Measurements from ENCODE around the gene PBX1.

Gene PBX1

DNA sequence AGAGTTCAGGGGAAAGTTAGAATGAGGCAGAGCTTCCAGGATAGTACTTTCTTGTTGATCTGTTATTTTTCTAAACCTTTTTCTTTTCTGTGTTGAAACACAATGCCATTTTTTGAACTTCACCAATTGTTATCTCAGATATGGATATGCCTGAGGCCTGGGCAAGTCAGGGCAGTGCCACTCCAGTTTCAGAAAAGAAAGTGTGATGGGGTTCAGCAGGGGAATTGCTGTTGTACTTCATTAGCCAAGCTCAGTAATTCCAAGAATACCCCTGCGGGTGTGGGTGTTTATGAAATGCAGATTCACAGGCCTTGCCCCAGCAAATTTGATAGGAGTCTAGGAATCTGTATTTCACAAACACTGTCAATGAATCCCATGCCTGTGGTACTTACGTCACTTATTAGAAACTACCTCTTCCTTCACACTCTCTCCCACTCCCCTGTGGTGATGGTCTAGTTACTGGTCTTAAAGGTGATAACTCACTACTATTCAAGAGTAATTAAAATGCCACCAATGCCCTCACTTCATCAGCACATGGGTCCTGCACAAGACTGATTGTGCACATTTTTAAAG, 142.3 kb downstream of the PBX1 start:
- H3K4me3 ChIP-seq (replicated peaks; ENCODE audit: low read depth, low read length) = no peak overlapping the region
- DNase-seq (ENCODE audit: low read depth) = no peak
- TF ChIP-seq, protein P1, sequence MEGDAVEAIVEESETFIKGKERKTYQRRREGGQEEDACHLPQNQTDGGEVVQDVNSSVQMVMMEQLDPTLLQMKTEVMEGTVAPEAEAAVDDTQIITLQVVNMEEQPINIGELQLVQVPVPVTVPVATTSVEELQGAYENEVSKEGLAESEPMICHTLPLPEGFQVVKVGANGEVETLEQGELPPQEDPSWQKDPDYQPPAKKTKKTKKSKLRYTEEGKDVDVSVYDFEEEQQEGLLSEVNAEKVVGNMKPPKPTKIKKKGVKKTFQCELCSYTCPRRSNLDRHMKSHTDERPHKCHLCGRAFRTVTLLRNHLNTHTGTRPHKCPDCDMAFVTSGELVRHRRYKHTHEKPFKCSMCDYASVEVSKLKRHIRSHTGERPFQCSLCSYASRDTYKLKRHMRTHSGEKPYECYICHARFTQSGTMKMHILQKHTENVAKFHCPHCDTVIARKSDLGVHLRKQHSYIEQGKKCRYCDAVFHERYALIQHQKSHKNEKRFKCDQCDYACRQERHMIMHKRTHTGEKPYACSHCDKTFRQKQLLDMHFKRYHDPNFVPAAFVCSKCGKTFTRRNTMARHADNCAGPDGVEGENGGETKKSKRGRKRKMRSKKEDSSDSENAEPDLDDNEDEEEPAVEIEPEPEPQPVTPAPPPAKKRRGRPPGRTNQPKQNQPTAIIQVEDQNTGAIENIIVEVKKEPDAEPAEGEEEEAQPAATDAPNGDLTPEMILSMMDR (IDR thresholded peaks at IDR 0.05; ENCODE audit: low read length, missing control alignments) = no peak

DNA sequence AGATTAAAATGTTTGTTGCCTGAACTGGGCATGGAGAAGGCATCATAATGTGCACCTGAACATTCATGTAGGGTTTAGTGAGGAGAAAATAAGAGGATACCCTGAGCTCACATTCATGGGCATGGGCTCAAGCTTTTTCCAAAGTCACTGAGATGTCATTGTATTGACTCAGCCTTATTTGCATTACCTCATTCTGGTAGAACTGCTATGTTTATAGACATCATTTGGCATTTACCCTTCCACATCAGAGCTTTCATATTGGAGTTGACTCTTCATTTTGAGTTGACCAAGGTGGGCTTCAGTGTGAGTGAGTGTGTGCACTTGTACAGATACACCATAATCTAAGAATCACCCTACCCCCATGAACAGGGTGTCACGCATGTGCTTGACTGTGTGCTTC, 143.2 kb downstream of the PBX1 start:
- DNase-seq (ENCODE audit: low read depth) = no peak
- TF ChIP-seq, protein P1 (IDR thresholded peaks at IDR 0.05; ENCODE audit: low read length, missing control alignments) = no peak
- H3K4me3 ChIP-seq (replicated peaks; ENCODE audit: low read depth, low read length) = no peak overlapping the region

DNA sequence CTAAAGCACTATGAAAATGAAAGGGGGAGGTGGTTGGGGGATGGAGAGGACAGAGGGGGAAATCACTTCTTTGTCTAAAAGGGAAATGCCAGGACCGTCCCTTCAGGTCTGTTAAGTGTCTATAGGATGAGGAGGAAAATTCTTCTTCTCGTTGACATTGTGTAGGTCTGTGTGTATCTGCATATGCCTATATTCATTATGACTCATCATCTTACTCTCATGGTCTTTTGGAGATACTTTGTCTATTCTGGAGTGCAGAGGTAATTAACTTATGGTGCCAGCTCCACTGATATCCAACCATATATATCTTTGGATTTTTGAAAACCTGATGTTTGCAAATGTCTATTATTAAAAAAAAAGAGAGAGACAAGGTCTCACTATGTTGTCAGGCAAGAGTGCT, 143.7 kb downstream of the PBX1 start:
- H3K4me3 ChIP-seq (replicated peaks; ENCODE audit: low read depth, low read length) = no peak overlapping the region
- TF ChIP-seq, protein P1 (IDR thresholded peaks at IDR 0.05; ENCODE audit: low read length, missing control alignments) = no peak

DNA sequence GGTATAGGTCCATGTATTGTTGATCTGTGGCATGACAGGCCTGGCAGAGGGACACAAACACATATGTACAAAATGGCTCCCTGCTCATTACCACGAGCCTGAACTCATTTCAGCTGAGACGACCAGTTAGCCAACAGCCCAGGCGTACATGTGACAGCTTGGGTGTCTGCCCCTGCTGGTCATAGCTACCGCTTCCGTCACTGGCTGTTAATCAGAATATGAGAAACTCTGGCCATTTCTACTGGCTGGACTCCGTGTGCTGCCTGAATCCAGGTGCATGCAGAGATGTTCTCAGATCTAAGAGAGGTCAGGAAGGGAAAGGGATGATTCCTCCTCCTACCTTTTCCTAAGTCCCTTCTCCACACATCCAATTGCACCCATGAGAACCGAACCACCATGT, 144.5 kb downstream of the PBX1 start:
- DNase-seq (ENCODE audit: low read depth) = no peak
- TF ChIP-seq, protein P1 (IDR thresholded peaks at IDR 0.05; ENCODE audit: low read length, missing control alignments) = no peak
- no peak overlapping the region for H3K4me3 ChIP-seq (replicated peaks; ENCODE audit: low read depth, low read length)

More for the DNA sequence above, 143.7 kb downstream of the PBX1 start:
- no peak for DNase-seq (ENCODE audit: low read depth)

DNA sequence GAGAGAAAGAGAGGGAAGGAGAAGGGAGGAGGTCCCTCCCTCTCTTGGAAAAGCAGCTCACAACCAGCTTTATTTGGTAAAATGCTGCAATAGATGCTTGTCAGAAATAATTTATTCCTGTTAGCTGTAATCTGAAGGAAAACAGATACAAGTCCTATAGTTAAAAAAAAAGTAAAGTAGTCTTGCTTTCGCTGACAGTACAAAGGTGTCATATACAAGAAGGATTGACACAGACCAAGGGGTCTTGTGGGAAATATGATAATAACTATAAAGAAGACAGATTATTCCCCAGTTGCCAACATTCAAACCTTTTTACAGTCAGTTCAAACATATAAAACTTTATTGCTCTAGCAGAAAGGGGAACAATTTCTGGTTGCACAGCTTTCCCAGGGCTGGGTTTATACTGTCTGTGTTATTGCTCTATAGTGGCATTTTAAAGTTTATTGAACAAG, 145.0 kb downstream of the PBX1 start:
- TF ChIP-seq, protein P1 (IDR thresholded peaks at IDR 0.05; ENCODE audit: low read length, missing control alignments) = no peak
- no peak overlapping the region for H3K4me3 ChIP-seq (replicated peaks; ENCODE audit: low read depth, low read length)
- no peak for DNase-seq (ENCODE audit: low read depth)

DNA sequence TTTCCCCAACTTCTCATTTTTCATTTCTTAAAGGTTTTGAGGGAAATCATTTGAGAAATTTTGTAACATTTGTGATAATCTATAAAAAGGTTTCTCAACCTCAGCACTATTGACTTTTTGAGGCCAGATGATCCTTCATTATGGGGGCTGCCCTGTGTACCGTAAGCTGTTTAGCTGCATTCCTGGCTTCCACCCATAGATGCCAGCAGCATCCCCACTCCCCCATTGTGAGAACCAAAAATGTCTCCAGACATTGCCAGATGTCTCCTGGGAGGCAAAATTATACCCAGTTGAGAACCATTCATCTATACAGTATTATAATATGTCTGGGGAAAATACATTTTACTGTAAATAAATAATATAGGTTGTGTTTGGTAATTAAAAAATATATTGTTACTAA, 146.0 kb downstream of the PBX1 start:
- DNase-seq (ENCODE audit: low read depth) = no peak
- TF ChIP-seq, protein P1 (IDR thresholded peaks at IDR 0.05; ENCODE audit: low read length, missing control alignments) = peak; percentile 18
- H3K4me3 ChIP-seq (replicated peaks; ENCODE audit: low read depth, low read length) = no peak overlapping the region

DNA sequence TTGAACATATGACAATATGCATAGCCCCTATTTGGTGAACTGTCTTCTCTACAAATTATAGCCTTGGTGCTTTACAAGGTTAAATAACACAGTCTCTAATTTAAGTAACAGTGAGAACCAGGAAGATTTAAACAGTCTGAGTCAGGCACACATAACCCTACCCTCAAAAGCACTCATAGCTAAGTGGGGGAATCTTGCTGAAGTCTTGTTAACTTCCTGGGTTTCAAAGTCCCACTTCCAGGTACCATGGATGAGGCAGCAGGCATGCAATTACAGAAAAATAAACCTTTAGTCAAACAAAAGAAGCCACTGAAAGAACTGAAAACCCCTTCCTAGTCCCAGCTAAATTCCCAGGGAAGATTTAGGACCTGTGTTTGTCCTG, 147.6 kb downstream of the PBX1 start:
- DNase-seq (ENCODE audit: low read depth) = no peak
- TF ChIP-seq, protein P1 (IDR thresholded peaks at IDR 0.05; ENCODE audit: low read length, missing control alignments) = no peak
- H3K4me3 ChIP-seq (replicated peaks; ENCODE audit: low read depth, low read length) = no peak overlapping the region
